ENCODE measurements around the gene OS9.

DNA sequence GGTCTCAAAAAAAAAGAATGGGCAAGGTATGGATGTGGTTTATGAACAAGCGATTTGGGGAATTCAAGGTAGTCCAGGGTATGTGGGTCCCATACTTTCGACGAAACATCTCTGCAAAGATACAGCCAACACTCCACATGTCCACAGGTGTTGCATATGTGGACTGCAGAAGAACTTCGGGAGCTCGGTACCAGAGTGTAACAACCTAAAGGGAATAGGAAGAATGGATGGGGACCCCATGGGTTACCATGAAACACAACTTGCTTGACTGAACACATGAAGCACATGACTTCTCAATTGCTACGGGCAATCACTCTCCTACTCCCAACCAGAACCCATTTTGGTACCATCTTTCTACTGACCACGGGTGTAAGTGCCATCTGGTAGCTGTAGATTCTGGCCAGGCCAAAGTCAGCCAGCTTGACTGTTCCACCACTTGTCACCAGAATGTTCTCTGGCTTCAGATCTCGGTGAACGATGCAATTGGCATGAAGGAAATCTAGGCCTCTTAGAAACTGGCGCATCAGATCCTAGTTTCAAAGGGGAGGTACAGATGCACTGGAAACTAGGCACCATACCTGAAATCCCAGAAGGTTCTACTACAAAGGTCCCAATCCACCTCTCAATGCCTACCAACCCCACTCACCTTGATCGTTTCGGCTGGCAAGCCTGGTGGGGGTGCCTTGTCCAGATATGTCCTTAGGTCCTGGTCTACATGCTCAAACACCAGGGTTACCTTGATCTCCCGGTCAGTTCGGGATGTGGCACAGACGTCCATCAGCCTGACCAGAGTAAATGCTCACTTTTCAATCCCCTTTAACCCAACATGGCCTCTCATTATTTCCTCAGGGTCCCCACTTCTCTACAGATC is 56.9 kb downstream of the OS9 start:
- TF ChIP-seq POLR2A (IDR thresholded peaks at IDR 0.05; ENCODE audit: low read depth, low read length) (no peak), POLR2AphosphoS5 (IDR thresholded peaks at IDR 0.05; ENCODE audit: low read depth, low read length) (no peak; the same call in 1 of the 2 replicates), TAF1 (IDR thresholded peaks at IDR 0.05; ENCODE audit: low read depth, low read length) (no peak)

All from GM12891 (cell line).